Measurements from ENCODE around the gene BEST3.

BEST3 gene

GRCh38 chr12:69698769-69699540 lies at the start of gene BEST3:
Gene BEST3, minus strand, starts transcription at chr12:69699303. Its CDS starts 1,505 bp downstream, at chr12:69697798.
- DNase-seq (ENCODE audit: low read depth in 4 of 4, low spot score in 1 of 4): no peak

DNA sequence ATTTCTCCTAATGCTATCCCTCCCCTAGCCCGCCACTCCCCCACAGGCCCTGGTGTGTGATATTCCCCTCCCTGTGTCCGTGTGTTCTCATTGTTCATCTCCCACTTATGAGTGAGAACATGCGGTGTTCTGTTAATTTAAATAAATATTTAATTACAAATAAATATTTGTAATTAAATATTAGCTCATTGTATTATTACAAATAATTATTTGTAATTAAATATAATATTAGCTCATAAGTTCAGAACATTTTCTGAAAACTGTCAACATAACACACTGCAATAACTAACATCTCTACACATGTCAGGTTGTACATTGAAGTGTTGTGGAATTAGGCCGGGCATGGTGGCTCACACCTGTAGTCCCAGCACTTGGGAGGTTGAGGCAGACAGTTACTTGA lies 45.0 kb upstream of the BEST3 start:
- no peak for DNase-seq (ENCODE audit: low read depth in 4 of 4, low spot score in 1 of 4)

GRCh38 chr12:69739287-69740191 lies 40.4 kb upstream of the BEST3 start:
- DNase-seq (ENCODE audit: low read depth in 4 of 4, low spot score in 1 of 4): peak; percentile 10 to 38 (median 26)

DNA sequence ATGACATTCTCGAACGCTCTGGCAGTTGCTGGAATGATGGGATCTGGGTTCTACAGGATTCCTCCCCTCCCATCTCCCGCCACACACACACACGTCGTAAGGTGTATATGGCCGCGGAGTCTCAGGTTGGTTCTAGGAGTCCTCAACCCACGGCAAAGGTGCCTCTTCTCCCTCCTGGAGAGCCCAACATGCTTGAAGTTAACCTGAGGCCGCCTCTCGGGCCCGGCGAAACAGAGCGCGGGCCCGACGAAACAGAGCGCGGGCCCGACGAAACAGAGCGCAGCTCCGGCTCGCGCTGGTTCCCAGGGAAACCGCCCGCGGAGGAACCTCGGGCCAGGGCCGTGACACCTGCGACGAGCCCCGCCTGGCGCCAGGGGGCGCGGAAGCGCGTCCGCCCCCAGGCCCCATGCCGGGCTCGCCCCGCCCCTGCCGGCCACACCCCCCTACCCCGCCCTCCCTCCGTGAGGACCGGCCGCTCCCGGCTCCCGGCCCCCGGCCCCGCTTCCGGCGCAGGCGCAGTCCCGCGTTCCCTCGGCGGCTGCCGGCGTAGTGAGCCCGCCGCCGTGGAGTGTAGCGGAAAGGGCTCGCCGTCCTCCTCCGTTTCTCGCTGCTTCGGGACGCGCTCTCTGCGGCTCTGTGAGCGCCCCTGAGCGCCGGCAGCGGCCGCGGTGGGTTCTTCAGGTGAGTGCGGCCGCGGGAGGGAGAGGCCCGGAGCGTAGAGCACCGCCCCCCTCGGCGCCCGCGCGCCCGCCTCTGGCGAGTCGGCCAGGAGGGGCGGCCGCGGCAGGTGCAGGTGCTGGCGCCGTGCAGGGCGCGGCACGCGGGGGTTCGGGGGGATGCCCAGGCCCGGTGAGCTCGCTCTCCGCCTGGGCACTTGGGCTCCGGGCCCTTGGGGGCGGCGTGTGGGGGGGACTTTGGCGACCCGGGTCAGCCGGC lies 39.5 kb upstream of the BEST3 start, which contains the start of gene RAB3IP:
Gene RAB3IP (plus strand): TSS at position 510 of the 936 bp plus-strand sequence. CDS start 16,549 bp downstream, outside the sequence.
- peak; percentile 90 to 93 (median 92) for DNase-seq (ENCODE audit: low read depth in 4 of 4, low spot score in 1 of 4)

GRCh38 chr12:69733638-69734037 lies 34.5 kb upstream of the BEST3 start:
- DNase-seq (ENCODE audit: low read depth in 4 of 4, low spot score in 1 of 4): no peak

GRCh38 chr12:69732088-69732487 lies 33.0 kb upstream of the BEST3 start:
- DNase-seq (ENCODE audit: low read depth in 4 of 4, low spot score in 1 of 4): no peak

DNA sequence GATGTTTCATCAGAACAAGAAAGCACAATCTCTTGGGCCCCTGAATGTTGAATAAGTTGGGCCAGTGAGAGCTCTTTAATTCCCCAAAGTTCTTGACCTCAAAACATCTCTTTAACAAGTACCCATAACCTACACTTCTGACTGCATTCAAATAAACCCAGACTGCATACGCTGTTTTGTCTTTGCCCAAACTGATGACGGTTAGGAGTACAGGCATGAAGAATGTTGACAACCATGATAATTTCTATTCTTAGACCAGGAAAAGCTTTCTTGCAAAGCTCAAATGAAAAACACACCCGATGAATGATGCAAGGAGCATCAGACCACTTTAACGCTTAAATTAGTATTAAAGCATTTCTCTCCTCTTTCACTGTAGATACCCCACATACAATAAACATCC lies 27.8 kb upstream of the BEST3 start:
- DNase-seq (ENCODE audit: low read depth in 4 of 4, low spot score in 1 of 4): no peak

DNA sequence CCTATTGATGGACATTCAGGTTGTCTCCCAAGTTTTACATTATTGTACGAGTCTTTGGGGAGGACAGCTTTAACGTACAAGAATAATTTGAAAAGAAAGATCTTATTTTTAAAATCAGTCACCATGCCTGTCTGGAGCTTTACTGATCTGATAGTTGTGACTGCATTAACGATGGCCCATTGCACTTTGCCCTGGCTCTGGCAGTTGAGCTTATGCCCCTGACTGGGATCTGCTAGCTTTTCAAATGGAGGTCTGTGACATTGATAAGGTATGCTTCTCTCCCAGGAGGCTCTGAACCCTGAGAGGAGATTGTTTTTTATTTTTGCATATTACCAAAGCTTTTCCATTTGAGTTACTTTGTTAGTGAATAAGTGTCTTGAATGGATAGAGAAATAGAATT lies 21.6 kb upstream of the BEST3 start:
- DNase-seq (ENCODE audit: low read depth in 4 of 4, low spot score in 1 of 4): no peak

DNA sequence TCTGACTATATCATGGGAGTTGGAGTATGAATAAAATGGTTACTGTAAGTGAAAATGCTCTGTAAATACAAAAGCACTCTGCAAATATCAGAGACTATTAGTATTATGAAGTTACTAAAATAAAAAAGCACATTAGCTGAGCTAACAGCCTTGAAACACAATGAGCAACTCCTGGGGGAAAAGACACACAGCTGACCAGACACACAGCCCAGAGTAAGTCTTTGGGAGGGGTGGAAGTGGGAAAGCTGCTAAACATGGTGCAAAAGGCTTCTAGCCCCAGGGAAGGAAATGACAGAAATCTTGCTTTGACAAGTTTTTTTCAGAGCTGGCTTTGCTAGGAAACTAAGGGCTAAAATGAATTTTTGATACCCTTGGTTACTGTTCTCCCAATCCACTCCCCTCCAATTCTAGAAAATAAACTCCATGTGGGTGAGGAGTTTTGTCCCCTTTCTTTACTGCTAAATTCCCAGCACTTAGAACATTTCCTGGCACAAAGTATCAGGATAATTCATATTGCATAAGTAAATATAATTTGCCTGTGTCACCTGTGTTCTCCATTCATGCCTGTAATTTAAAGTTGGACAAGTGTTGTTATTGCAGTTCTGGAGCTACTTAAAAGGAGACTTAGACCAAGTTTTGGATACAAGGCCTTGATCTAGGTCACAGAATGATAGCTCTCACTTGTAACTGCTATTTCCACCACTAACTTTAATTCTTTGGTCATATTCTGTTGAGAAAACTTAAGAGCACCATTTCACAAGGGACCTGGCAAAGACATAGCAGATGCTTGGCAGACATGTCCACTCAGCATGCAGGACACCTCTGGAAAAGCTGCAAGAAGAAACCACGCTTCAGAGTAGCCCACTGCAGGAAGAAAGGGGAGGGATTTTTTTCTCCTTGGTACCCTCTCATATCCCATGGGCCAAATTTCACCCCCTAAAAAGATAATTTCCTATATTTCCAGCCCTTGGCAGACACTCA lies 20.5 kb upstream of the BEST3 start:
- no peak for DNase-seq (ENCODE audit: low read depth in 4 of 4, low spot score in 1 of 4)

- DNase-seq (ENCODE audit: low read depth in 4 of 4, low spot score in 1 of 4): no peak
Measured at GRCh38 chr12:69714542-69714941, 15.4 kb upstream of the BEST3 start.

DNA sequence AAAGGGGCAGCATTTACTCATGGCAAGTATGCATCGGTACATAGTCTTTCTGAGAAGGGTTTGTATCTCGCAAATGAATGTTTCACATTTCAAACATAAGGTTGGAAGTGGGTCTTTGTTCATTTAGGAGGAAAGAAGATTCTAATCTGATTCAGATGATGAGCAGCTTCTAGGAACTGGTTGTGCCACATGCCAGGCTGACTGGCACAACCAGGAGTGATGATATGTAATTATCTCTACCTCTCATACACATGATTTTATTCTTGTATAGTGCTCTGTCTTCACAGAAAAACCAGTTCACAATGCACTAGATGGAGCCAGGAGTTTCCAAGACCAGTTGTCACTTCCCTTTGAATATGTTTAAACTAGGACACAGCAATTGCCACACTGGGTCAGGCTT lies 13.7 kb upstream of the BEST3 start:
- DNase-seq (ENCODE audit: low read depth in 4 of 4, low spot score in 1 of 4): no peak

DNA sequence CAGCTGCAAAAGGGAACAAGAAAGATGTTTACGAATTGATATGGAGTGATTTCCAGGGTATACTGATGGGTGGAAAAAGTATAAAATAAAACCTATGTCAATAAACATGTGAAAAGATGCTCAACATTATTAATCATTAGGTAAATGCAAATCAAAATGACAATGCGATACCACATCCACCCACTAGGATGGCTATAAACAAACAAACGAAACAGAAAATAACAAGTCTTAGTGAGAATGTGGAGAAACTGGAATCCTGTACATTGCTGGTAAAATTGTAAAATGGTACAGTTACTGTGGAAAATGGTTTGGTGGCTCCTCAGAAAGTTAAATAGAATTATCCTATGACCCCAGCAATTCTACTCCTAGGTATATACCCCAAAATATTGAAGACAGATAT lies 9.5 kb upstream of the BEST3 start:
- no peak for DNase-seq (ENCODE audit: low read depth in 4 of 4, low spot score in 1 of 4)

GRCh38 chr12:69704357-69704756 lies 5.3 kb upstream of the BEST3 start:
- no peak for DNase-seq (ENCODE audit: low read depth in 4 of 4, low spot score in 1 of 4)

DNA sequence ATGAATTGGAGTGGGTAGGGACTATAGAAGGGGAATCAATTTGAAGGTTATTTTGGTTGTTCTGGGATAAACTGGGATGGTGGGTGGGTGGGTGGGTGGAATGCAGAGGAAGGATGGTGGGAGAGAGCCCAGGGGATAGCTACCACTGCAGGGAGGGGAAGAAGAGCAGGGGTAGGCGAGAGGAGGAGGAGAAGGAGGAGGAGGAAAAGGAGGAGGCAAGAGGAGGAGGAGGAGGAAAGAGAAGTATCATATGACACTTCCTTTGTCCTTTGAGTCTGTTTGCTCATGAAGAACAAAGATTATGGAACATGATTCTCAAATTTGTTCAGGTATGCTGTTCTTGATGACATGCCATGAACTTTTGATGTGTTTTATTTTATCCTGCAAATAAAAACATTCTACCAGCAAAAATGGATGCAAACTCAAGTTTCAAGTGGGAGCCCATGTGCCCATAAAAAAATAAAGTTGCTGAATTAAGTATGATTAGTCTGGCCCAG lies 4.1 kb upstream of the BEST3 start:
- DNase-seq (ENCODE audit: low read depth in 4 of 4, low spot score in 1 of 4): no peak

GRCh38 chr12:69701826-69702225 lies 2.7 kb upstream of the BEST3 start:
- DNase-seq (ENCODE audit: low read depth in 4 of 4, low spot score in 1 of 4): no peak

GRCh38 chr12:69698054-69698453 lies 1.0 kb downstream of the BEST3 start:
- DNase-seq (ENCODE audit: low read depth in 4 of 4, low spot score in 1 of 4): no peak

GRCh38 chr12:69694123-69694522 lies 5.0 kb downstream of the BEST3 start:
- no peak for DNase-seq (ENCODE audit: low read depth in 4 of 4, low spot score in 1 of 4)

GRCh38 chr12:69689638-69690037 lies 9.5 kb downstream of the BEST3 start:
- no peak for DNase-seq (ENCODE audit: low read depth in 4 of 4, low spot score in 1 of 4)

Data from stimulated activated CD4-positive, alpha-beta T cell treated with anti-CD3 and anti-CD28 coated beads, Interleukin-1b, Interleukin-23, amount 100 ng/mL, for 24 hours (primary cell).